ENCODE results near the gene GLI3. TPM values are rescaled to one million over a fixed set of nuclear protein-coding genes. Genes with fewer than 3 reads are reported as not detected.

GLI3 gene
- total and polyA plus RNA-seq, 2 of the 8 experiments (the other 6 are each of a cell fraction or from before 2014, with no cell fraction given), result 8.0 to 31.1 TPM

- TF ChIP-seq BRCA1 (IDR thresholded peaks at IDR 0.05; ENCODE audit: low read depth, low read length), result no peak
- no peak for TF ChIP-seq GABPA (IDR thresholded peaks at IDR 0.05; ENCODE audit: borderline replicate concordance, insufficient read depth, low read length)
- TF ChIP-seq KDM5A (IDR thresholded peaks at IDR 0.05; ENCODE audit: low read length), result no peak
- TF ChIP-seq POU5F1 (IDR thresholded peaks at IDR 0.05; ENCODE audit: low read depth, low read length), result no peak
- TF ChIP-seq RAD21 (IDR thresholded peaks at IDR 0.05 in 1 of 2, conservative IDR thresholded peaks at IDR 0.05 in 1 of 2; ENCODE audit: low read depth in 2 of 2, low read length in 2 of 2), result peak in 1 of 2 experiments; percentile 6; a peak in 1 of 4 replicates
- no peak for TF ChIP-seq CTCF (IDR thresholded peaks at IDR 0.05; ENCODE audit: control extremely low read depth in 1 of 3, insufficient read depth in 1 of 3, low read depth in 1 of 3, low read length in 3 of 3)
- TF ChIP-seq SAP30 (IDR thresholded peaks at IDR 0.05; ENCODE audit: insufficient read depth, insufficient replicate concordance, low read length), result no peak
- 0 out of 2 replicates have a peak, but pooled peaks have one; percentile 20 for TF ChIP-seq TAF1 (IDR thresholded peaks at IDR 0.05; ENCODE audit: low read depth, low read length)
Measured at GRCh38 chr7:42091461-42092291, 145.3 kb downstream of the GLI3 start (continued).
